Fibroblast of pulmonary artery (primary cell): Measurements from ENCODE around the gene CDH5.

Experiments used
- DNase-seq: peaks from one replicate; pipeline ENCODE4 v3.0.0-alpha.2; 2010; ENCODE audit warnings: low read depth
- H3K4me3 ChIP-seq: replicated peaks from 2 replicates; pipeline ENCODE4 v1.5.1; 2011; ENCODE audit warnings: low read depth, mild to moderate bottlenecking, control low read depth, low read length, moderate library complexity
- CTCF ChIP-seq: IDR thresholded peaks from 2 replicates; pipeline ENCODE4 v1.5.1; 2011; ENCODE audit warnings: mild to moderate bottlenecking, control low read depth, low read length, inconsistent platforms; ENCODE audit errors: missing control alignments

The CDH5 gene

GRCh38 chr16:66367968-66368891 is 1.7 kb downstream of the CDH5 start:
- peak; percentile 49 for DNase-seq
- H3K4me3 ChIP-seq, result peak overlapping the region; percentile 63
- no peak for TF ChIP-seq CTCF

- H3K4me3 ChIP-seq, result peak overlapping the region; percentile 63
- peak; percentile 43 for DNase-seq
- no peak for TF ChIP-seq CTCF
Measured at GRCh38 chr16:66369055-66369592, 2.6 kb downstream of the CDH5 start.

- no peak overlapping the region for H3K4me3 ChIP-seq
- no peak for DNase-seq
- TF ChIP-seq CTCF, result no peak
Measured at GRCh38 chr16:66370786-66371684, 4.5 kb downstream of the CDH5 start.

- no peak overlapping the region for H3K4me3 ChIP-seq
- DNase-seq, result no peak
- TF ChIP-seq CTCF, result no peak
Measured at GRCh38 chr16:66372078-66372897, 5.8 kb downstream of the CDH5 start.

GRCh38 chr16:66372898-66373155 is 6.3 kb downstream of the CDH5 start:
- TF ChIP-seq CTCF, result no peak
- H3K4me3 ChIP-seq, result no peak overlapping the region
- DNase-seq, result no peak

GRCh38 chr16:66373667-66374066 is 7.2 kb downstream of the CDH5 start:
- no peak overlapping the region for H3K4me3 ChIP-seq
- no peak for DNase-seq
- TF ChIP-seq CTCF, result no peak
